Mesenchymal stem cell (in vitro differentiated cells and primary cell): Measurements from ENCODE around the gene ANO10.
A peak's percentile ranks its signal among the peaks of the same experiment; 100 is the strongest.

ENCODE experiments used
- DNase-seq: peaks from one replicate; pipeline ENCODE4 v3.0.0-alpha.2; 2013
- H2AFZ ChIP-seq: one replicate; pipeline ENCODE4 v1.6.1; 2013; ENCODE audit warnings: low read depth, mild to moderate bottlenecking, control low read depth, inconsistent platforms, low read length, moderate library complexity
- H2AK5ac ChIP-seq: 2 replicates; pipeline ENCODE4 v1.6.1; 2013; ENCODE audit warnings: low read length, moderate library complexity, mild to moderate bottlenecking, inconsistent platforms; ENCODE audit not compliant: severe bottlenecking
- H2BK120ac ChIP-seq: one replicate; pipeline ENCODE4 v1.6.1; 2013; ENCODE audit warnings: low read depth, mild to moderate bottlenecking, inconsistent platforms, low read length, moderate library complexity
- H2BK12ac ChIP-seq, 2 experiments: one replicate each; pipeline ENCODE4 v1.6.1; 2013; ENCODE audit warnings: inconsistent platforms in 2 of 2, low read length in 2 of 2, mild to moderate bottlenecking in 2 of 2, moderate library complexity in 2 of 2, control low read depth in 1 of 2
- H2BK15ac ChIP-seq: one replicate; pipeline ENCODE4 v1.6.1; 2013; ENCODE audit warnings: mild to moderate bottlenecking, low read depth, inconsistent platforms; ENCODE audit not compliant: poor library complexity, severe bottlenecking
- H2BK5ac ChIP-seq: 2 replicates; pipeline ENCODE4 v1.6.1; 2013; ENCODE audit warnings: low read depth, mild to moderate bottlenecking, low read length, control low read depth, inconsistent platforms; ENCODE audit not compliant: poor library complexity, severe bottlenecking
- H3K14ac ChIP-seq, 2 experiments: one replicate each; pipeline ENCODE4 v1.6.1; 2013; ENCODE audit warnings: inconsistent platforms in 2 of 2, low read length in 2 of 2, control low read depth in 1 of 2, mild to moderate bottlenecking in 1 of 2, moderate library complexity in 1 of 2
- H3K18ac ChIP-seq, 2 experiments: one replicate each; pipeline ENCODE4 v1.6.1; 2013; ENCODE audit warnings: inconsistent platforms in 2 of 2, low read length in 2 of 2, control low read depth in 1 of 2, low read depth in 1 of 2, mild to moderate bottlenecking in 1 of 2
- H3K23ac ChIP-seq, 2 experiments: one replicate each; pipeline ENCODE4 v1.6.1; 2013; ENCODE audit warnings: inconsistent platforms in 2 of 2, low read length in 2 of 2, mild to moderate bottlenecking in 2 of 2, moderate library complexity in 2 of 2, control low read depth in 1 of 2
- H3K27ac ChIP-seq: 2 replicates; pipeline ENCODE4 v1.5.1; 2013; ENCODE audit warnings: mild to moderate bottlenecking, moderate library complexity, low read length, control low read depth, inconsistent platforms; ENCODE audit not compliant: poor library complexity, severe bottlenecking
- H3K27me3 ChIP-seq, 2 experiments: 2 replicates each; pipeline versions ENCODE4 v1.6.1 to v1.7.0; 2013; ENCODE audit warnings: low read length in 2 of 2, mild to moderate bottlenecking in 2 of 2, moderate library complexity in 2 of 2, control low read depth in 1 of 2, inconsistent platforms in 1 of 2; ENCODE audit not compliant: control insufficient read depth in 1 of 2, insufficient read depth in 1 of 2
- H3K36me3 ChIP-seq, 2 experiments: 2 replicates each; pipeline versions ENCODE4 v1.6.1 to v1.7.0; 2013; ENCODE audit warnings: low read length in 2 of 2, control low read depth in 1 of 2, inconsistent platforms in 1 of 2, low read depth in 1 of 2, mild to moderate bottlenecking in 1 of 2; ENCODE audit not compliant: insufficient read depth in 2 of 2, control insufficient read depth in 1 of 2
- H3K4ac ChIP-seq, 2 experiments: one replicate each; pipeline ENCODE4 v1.6.1; 2013; ENCODE audit warnings: inconsistent platforms in 2 of 2, low read length in 2 of 2, mild to moderate bottlenecking in 2 of 2, moderate library complexity in 2 of 2, control low read depth in 1 of 2, low read depth in 1 of 2
- H3K4me1 ChIP-seq: 2 replicates; pipeline ENCODE4 v1.6.1; 2013; ENCODE audit warnings: low read depth, low read length, control low read depth; ENCODE audit not compliant: control insufficient read depth, insufficient read depth
- H3K4me2 ChIP-seq: 2 replicates; pipeline ENCODE4 v1.6.1; 2013; ENCODE audit warnings: low read length, mild to moderate bottlenecking, inconsistent platforms; ENCODE audit not compliant: poor library complexity, severe bottlenecking
- H3K4me3 ChIP-seq, 2 experiments: 2 replicates each; pipeline versions ENCODE4 v1.5.1 to v1.7.0; 2013; ENCODE audit warnings: low read length in 2 of 2, mild to moderate bottlenecking in 2 of 2, control low read depth in 1 of 2, low read depth in 1 of 2; ENCODE audit not compliant: insufficient read depth in 1 of 2
- H3K79me1 ChIP-seq: replicated peaks from 2 replicates; pipeline ENCODE4 v1.6.1; 2013; ENCODE audit warnings: mild to moderate bottlenecking, control low read depth, low read length, inconsistent platforms; ENCODE audit not compliant: poor library complexity, severe bottlenecking
- H3K9ac ChIP-seq: 2 replicates; pipeline ENCODE4 v1.7.0; 2013; ENCODE audit warnings: mild to moderate bottlenecking, low read length, moderate library complexity
- H3K9me3 ChIP-seq: 2 replicates; pipeline ENCODE4 v1.7.0; 2013; ENCODE audit warnings: mild to moderate bottlenecking, low read length; ENCODE audit not compliant: control insufficient read depth
- H4K8ac ChIP-seq: one replicate; pipeline ENCODE4 v1.6.1; 2013; ENCODE audit warnings: inconsistent platforms, mild to moderate bottlenecking, low read length, moderate library complexity
- H4K91ac ChIP-seq: one replicate; pipeline ENCODE4 v1.6.1; 2013; ENCODE audit warnings: mild to moderate bottlenecking, low read length, inconsistent platforms
- whole genome bisulfite sequencing: methylation state at CpG from one replicate; pipeline ENCODE4 v1.1.7; 2013; ENCODE audit warnings: mixed read lengths; 5-methylcytosine and 5-hydroxymethylcytosine counted together

ANO10 gene

DNA sequence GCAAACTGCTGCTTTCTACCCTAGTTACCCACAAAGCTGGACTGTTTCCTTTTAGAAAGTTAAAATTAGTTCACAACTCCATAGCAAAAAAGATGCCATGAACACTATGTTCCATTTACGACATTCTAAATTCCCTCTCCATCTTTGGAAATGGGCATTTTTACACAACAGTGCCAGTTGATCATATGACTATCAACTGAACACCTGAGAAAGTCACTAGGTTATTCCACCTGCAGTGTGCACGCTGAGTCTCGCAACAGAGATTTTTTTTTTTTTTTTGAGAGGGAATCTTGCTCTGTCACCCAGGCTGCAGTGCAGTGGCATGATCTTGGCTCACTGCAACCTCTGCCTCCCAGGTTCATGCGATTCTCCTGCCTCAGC lies 215.2 kb downstream of the ANO10 start:
- H3K4me3 ChIP-seq, result no peak overlapping the region
- peaks cover 14% of the 10 kb centered on the region for H3K79me1 ChIP-seq
- no peaks in the 10 kb centered on the region for H3K27me3 ChIP-seq
- H2BK5ac ChIP-seq, result no peak overlapping the region
- no peak overlapping the region for H3K27ac ChIP-seq
- H3K4me2 ChIP-seq, result no peak overlapping the region
- WGBS, result 100% methylated on average over 4 of the region's 4 CpGs
- no peak overlapping the region for H4K8ac ChIP-seq
- H3K9ac ChIP-seq, result no peak overlapping the region
- H3K36me3 ChIP-seq, result peaks cover 0 to 7% of the 10 kb centered on the region in 2 experiments
- no peak overlapping the region for H2BK15ac ChIP-seq
- no peak overlapping the region for H4K91ac ChIP-seq
- H2BK120ac ChIP-seq, result no peak overlapping the region
- peaks cover 4% of the 10 kb centered on the region for H3K4me1 ChIP-seq
- no peak for DNase-seq
- no peak overlapping the region for H2BK12ac ChIP-seq
- H2AK5ac ChIP-seq, result no peak overlapping the region
- H3K14ac ChIP-seq, result no peak overlapping the region
- no peak overlapping the region for H3K23ac ChIP-seq
- no peak overlapping the region for H2AFZ ChIP-seq
- H3K18ac ChIP-seq, result no peak overlapping the region
- H3K4ac ChIP-seq, result no peak overlapping the region
- no peaks in the 10 kb centered on the region for H3K9me3 ChIP-seq

DNA sequence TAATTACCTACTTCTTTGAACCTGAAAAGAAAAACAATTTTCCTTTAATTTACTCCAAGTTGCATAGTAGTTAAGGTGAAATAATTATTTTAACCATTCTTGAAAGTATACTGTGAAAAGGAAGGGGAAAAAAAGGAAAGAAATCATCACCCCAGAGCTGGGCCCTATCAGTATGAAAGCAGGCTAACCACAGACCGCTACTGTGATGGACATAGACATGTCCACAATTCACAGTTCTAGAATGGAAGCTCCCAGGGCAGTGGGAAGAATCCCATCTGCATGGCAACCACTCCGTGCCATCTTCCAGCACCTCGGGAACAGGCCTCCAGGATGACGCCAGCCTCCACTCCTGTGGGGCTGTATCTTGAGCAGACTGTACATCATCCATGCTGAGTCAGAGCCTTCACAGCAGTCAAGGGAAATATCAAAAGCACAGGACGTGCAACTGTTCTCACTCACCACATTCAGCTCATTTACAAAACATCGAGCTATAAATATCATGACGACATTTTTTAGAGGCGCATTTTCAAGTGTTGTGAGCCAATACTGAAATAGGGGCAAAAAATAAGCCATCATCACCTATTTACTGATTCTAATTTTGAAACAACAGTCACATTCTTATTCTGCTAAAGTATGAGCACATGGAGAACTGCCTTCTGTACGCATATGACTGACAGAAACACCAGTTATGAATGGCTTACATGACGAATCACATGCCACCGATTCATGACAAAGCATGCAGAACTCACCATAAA lies 215.7 kb downstream of the ANO10 start:
- peaks cover 0 to 7% of the 10 kb centered on the region in 2 experiments for H3K36me3 ChIP-seq
- H3K27me3 ChIP-seq, result no peaks in the 10 kb centered on the region
- H3K14ac ChIP-seq, result peak overlapping the region in 1 of 2 experiments; percentile 26
- peaks cover 4% of the 10 kb centered on the region for H3K4me1 ChIP-seq
- H2BK12ac ChIP-seq, result no peak overlapping the region
- no peak overlapping the region for H3K4me3 ChIP-seq
- H4K91ac ChIP-seq, result no peak overlapping the region
- peak overlapping the region; percentile 45 for H4K8ac ChIP-seq
- H3K23ac ChIP-seq, result no peak overlapping the region
- peak overlapping the region; percentile 64 for H3K27ac ChIP-seq
- H2AFZ ChIP-seq, result no peak overlapping the region
- no peak overlapping the region for H2AK5ac ChIP-seq
- H3K4me2 ChIP-seq, result no peak overlapping the region
- H3K4ac ChIP-seq, result no peak overlapping the region
- H3K79me1 ChIP-seq, result peaks cover 14% of the 10 kb centered on the region
- DNase-seq, result peak; percentile 83
- H3K18ac ChIP-seq, result no peak overlapping the region
- H3K9ac ChIP-seq, result no peak overlapping the region
- no peak overlapping the region for H2BK120ac ChIP-seq
- no peak overlapping the region for H2BK15ac ChIP-seq
- H3K9me3 ChIP-seq, result no peaks in the 10 kb centered on the region
- H2BK5ac ChIP-seq, result no peak overlapping the region
- WGBS, result 71% methylated on average over 11 of the region's 11 CpGs

DNA sequence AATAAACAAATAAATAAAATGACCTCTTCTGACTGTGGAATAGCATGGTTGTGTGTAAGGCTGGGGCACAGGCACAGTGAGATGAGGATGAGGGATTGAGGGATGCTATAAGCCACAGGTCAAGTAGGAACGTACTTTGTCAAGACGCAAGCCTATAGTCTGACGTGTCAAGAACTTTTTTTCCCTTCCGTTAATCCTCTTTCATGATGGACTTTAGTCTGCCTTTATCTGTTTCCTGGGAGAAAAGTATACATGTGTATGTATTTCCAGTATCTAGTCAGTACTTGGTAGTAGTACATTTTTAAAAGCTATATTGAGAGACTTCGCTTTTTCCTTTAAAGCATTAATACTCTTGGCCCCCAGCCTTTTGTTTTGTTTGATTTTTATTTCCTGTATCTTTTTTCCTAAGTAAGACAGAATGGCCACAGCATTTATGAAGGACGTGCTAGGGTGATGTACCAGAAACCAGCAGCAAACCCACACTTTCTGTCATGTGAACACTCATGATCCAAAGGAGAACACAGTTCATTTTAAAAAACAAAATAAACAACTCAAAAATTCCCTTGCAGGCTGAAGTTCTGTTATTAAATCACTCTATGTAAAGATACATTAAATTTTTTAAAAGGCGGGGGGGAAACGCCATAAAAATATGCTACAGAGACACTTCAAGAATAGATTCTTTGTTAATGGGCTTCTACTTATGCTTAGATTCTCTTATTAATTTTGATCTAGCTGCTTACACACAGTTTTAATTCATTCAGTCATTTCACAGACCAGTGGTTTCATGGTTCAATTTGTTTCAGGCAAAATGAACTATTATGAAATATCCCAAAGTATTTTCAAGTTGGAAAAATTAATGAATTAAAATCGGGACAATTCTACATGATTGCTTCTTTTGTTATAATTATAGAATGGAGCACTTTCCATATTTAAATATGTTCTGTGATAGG lies 220.8 kb downstream of the ANO10 start:
- Histone ChIP-seq H3K9me3 (no peaks in the 10 kb centered on the region), H3K4me2 (no peak overlapping the region), H3K27ac (no peak overlapping the region), H2BK5ac (no peak overlapping the region), H3K18ac (no peak overlapping the region), H4K8ac (no peak overlapping the region), H2BK120ac (no peak overlapping the region), H3K4me1 (peaks cover 2% of the 10 kb centered on the region), H3K9ac (no peak overlapping the region), H3K14ac (no peak overlapping the region), H3K4ac (no peak overlapping the region), H2BK15ac (no peak overlapping the region), H2AFZ (no peak overlapping the region), H3K79me1 (peaks cover 10% of the 10 kb centered on the region), H3K4me3 (no peak overlapping the region), H4K91ac (no peak overlapping the region), H2AK5ac (no peak overlapping the region), H2BK12ac (no peak overlapping the region), H3K27me3 (no peaks in the 10 kb centered on the region), H3K36me3 (peaks cover 0 to 3% of the 10 kb centered on the region in 2 experiments), H3K23ac (no peak overlapping the region)
- no peak for DNase-seq
- 88% methylated on average over 3 of the region's 9 CpGs for WGBS

DNA sequence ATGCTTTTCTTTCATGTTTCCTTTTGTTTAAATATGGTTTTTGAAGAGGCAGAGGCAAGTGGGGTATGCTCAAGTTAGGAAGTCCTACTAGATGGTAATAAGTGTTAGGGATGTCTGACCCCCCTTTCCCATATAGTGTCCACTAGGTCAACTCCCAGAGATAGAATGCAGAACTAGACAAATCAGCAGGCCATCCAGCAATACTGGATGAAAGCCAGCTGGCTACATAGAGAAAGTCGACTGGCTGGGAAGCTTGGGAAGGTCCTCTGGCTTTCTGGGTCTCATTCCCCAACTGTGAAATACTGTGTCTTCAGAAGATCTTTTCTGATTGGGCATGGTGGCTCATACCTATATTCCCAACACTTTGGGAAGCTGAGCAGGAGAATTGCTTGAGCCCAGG lies 221.6 kb downstream of the ANO10 start:
- H2BK15ac ChIP-seq, result no peak overlapping the region
- H2BK12ac ChIP-seq, result no peak overlapping the region
- peaks cover 0 to 3% of the 10 kb centered on the region in 2 experiments for H3K36me3 ChIP-seq
- no peak overlapping the region for H3K4ac ChIP-seq
- DNase-seq, result no peak
- H3K4me2 ChIP-seq, result no peak overlapping the region
- H2AK5ac ChIP-seq, result no peak overlapping the region
- no peak overlapping the region for H3K9ac ChIP-seq
- H3K18ac ChIP-seq, result no peak overlapping the region
- H3K23ac ChIP-seq, result no peak overlapping the region
- no peak overlapping the region for H4K91ac ChIP-seq
- no peak overlapping the region for H3K4me3 ChIP-seq
- no peak overlapping the region for H2BK5ac ChIP-seq
- no peak overlapping the region for H3K27ac ChIP-seq
- WGBS, result 86% methylated on average over 1 of the region's 1 CpG
- no peak overlapping the region for H4K8ac ChIP-seq
- H3K27me3 ChIP-seq, result no peaks in the 10 kb centered on the region
- H3K4me1 ChIP-seq, result no peaks in the 10 kb centered on the region
- H3K79me1 ChIP-seq, result peaks cover 7% of the 10 kb centered on the region
- H3K9me3 ChIP-seq, result no peaks in the 10 kb centered on the region
- no peak overlapping the region for H3K14ac ChIP-seq
- H2AFZ ChIP-seq, result no peak overlapping the region
- H2BK120ac ChIP-seq, result no peak overlapping the region
